SK-N-SH (cell line): ENCODE measurements around the gene WFDC6. TPM values are rescaled to one million over a fixed set of nuclear protein-coding genes. Genes with fewer than 3 reads are reported as not detected.
A peak's percentile ranks its signal among the peaks of the same experiment; 100 is the strongest.

ENCODE experiments used
- CTCF ChIA-PET: fragments of 300-600, 350-600 bp; formaldehyde crosslinking; extraction: SDS; loops from one replicate; lab custom pipeline; 2021; lab: Yijun Ruan, JAX
- POLR2A ChIA-PET: fragments of 350-600 bp; sonication (Branson Sonifier 250); formaldehyde crosslinking; extraction: SDS; loops from one replicate; lab custom pipeline; 2020; ENCODE audit warnings: antibody characterized with exemption, inconsistent platforms; lab: Yijun Ruan, JAX
- DNase-seq: peaks from one replicate; pipeline ENCODE4 v3.0.0; 2012
- H2AFZ ChIP-seq: fragments of 200-600 bp; sonication (generic); 2 replicates; pipeline ENCODE4 v1.8.1; 2016; ENCODE audit warnings: antibody characterized with exemption, mild to moderate bottlenecking, low read depth
- H3F3A ChIP-seq: fragments of 200-600 bp; sonication (generic); replicated peaks from 2 replicates; pipeline ENCODE3; 2016; ENCODE audit warnings: antibody characterized with exemption, mild to moderate bottlenecking; ENCODE audit not compliant: insufficient read depth
- H3K27ac ChIP-seq, 2 experiments: fragments of 200-500 bp in 1 of 2; fragments of 200-600 bp in 1 of 2; sonication (Bioruptor generic) in 1 of 2; sonication (generic), shearing (Covaris generic) in 1 of 2; 2 replicates each; pipeline versions ENCODE4 v1.5.1 to v1.6.1; 2014 to 2016; ENCODE audit warnings: low read depth in 2 of 2, inconsistent platforms in 1 of 2, low read length in 1 of 2, mild to moderate bottlenecking in 1 of 2, mixed read lengths in 1 of 2
- H3K27me3 ChIP-seq: fragments of 200-600 bp; sonication (generic), shearing (Covaris generic); 2 replicates; pipeline ENCODE4 v1.6.1; 2016; ENCODE audit warnings: mixed run types; ENCODE audit not compliant: insufficient read depth
- H3K36me3 ChIP-seq, 2 experiments: fragments of 200-500 bp in 1 of 2; fragments of 200-600 bp in 1 of 2; sonication (Bioruptor generic) in 1 of 2; sonication (generic) in 1 of 2; replicated peaks in 1 of 2; 2 replicates each; pipeline versions ENCODE3 to v1.5.1; 2014 to 2016; ENCODE audit warnings: low read length in 1 of 2, mild to moderate bottlenecking in 1 of 2; ENCODE audit not compliant: insufficient read depth in 2 of 2, control insufficient read depth in 1 of 2
- H3K4me1 ChIP-seq, 2 experiments: fragments of 200-500 bp in 1 of 2; fragments of 200-600 bp in 1 of 2; sonication (Bioruptor generic) in 1 of 2; sonication (generic), shearing (Covaris generic) in 1 of 2; 2 replicates each; pipeline versions ENCODE4 v1.5.1 to v1.6.1; 2014 to 2016; ENCODE audit warnings: low read depth in 1 of 2, low read length in 1 of 2, mixed run types in 1 of 2; ENCODE audit not compliant: insufficient read depth in 2 of 2, control insufficient read depth in 1 of 2
- H3K4me2 ChIP-seq: fragments of 200-600 bp; sonication (generic), shearing (Covaris generic); 2 replicates; pipeline ENCODE4 v1.6.1; 2017; ENCODE audit warnings: mixed run types
- H3K4me3 ChIP-seq, 2 experiments: fragments of 200-500 bp in 1 of 2; fragments of 200-600 bp in 1 of 2; sonication (Bioruptor generic) in 1 of 2; sonication (generic), shearing (Covaris generic) in 1 of 2; 2 replicates each; pipeline versions ENCODE4 v1.5.1 to v1.8.1; 2014 to 2016; ENCODE audit warnings: low read depth in 2 of 2, inconsistent platforms in 1 of 2, low read length in 1 of 2, mild to moderate bottlenecking in 1 of 2, mixed read lengths in 1 of 2, moderate library complexity in 1 of 2
- H3K79me2 ChIP-seq: fragments of 200-600 bp; sonication (generic); 2 replicates; pipeline ENCODE4 v1.8.1; 2017; ENCODE audit warnings: mild to moderate bottlenecking; ENCODE audit not compliant: insufficient read depth
- H3K9ac ChIP-seq: fragments of 200-600 bp; sonication (generic); 2 replicates; pipeline ENCODE4 v1.6.1; 2017; ENCODE audit warnings: mixed run types
- H3K9me2 ChIP-seq: fragments of 200-600 bp; sonication (generic); 2 replicates; pipeline ENCODE4 v1.6.1; 2017; ENCODE audit warnings: mixed run types
- H3K9me3 ChIP-seq: fragments of 200-600 bp; sonication (generic); 2 replicates; pipeline ENCODE4 v1.6.1; 2017; ENCODE audit warnings: mixed run types, mild to moderate bottlenecking, moderate library complexity
- H4K20me1 ChIP-seq: fragments of 200-600 bp; sonication (generic); 2 replicates; pipeline ENCODE4 v1.6.1; 2017; ENCODE audit warnings: mild to moderate bottlenecking, mixed run types; ENCODE audit not compliant: insufficient read depth
- EP300 ChIP-seq, 2 experiments: IDR thresholded peaks; 2 replicates each; pipeline versions ENCODE4 v1.4.0 to v1.6.1; 2012; ENCODE audit warnings: borderline replicate concordance in 1 of 2, low read depth in 1 of 2, low read length in 1 of 2
- GABPA ChIP-seq: IDR thresholded peaks from 2 replicates; pipeline ENCODE4 v1.4.0; 2012; ENCODE audit warnings: low read depth, mild to moderate bottlenecking
- GATA2 ChIP-seq: sonication (generic); formaldehyde crosslinking; IDR thresholded peaks from 2 replicates; pipeline ENCODE4 v1.5.0; 2020; ENCODE audit warnings: mild to moderate bottlenecking, missing genetic modification reagents
- IRF3 ChIP-seq: fragments of 150-350 bp; IDR thresholded peaks from 2 replicates; pipeline ENCODE4 v1.6.1; 2016; ENCODE audit warnings: mild to moderate bottlenecking, low read depth, low read length
- JUND ChIP-seq: IDR thresholded peaks from 2 replicates; pipeline ENCODE4 v1.4.0; 2012
- MAX ChIP-seq: IDR thresholded peaks from 2 replicates; pipeline ENCODE4 v1.4.0; 2012; ENCODE audit warnings: low read depth
- MEF2A ChIP-seq: IDR thresholded peaks from 2 replicates; pipeline ENCODE4 v1.4.0; 2012; ENCODE audit warnings: low read depth, borderline replicate concordance
- NFIC ChIP-seq: IDR thresholded peaks from 2 replicates; pipeline ENCODE4 v1.4.0; 2012; ENCODE audit warnings: borderline replicate concordance
- RCOR1 ChIP-seq: fragments of 150-350 bp; IDR thresholded peaks from 2 replicates; pipeline ENCODE4 v1.6.1; 2017; ENCODE audit warnings: antibody characterized with exemption, low read length
- REST ChIP-seq: IDR thresholded peaks from 2 replicates; pipeline ENCODE4 v1.6.1; 2012; ENCODE audit warnings: mild to moderate bottlenecking, low read depth, low read length, moderate library complexity
- RXRA ChIP-seq: IDR thresholded peaks from 2 replicates; pipeline ENCODE4 v1.4.0; 2012; ENCODE audit warnings: low read depth, mild to moderate bottlenecking, borderline replicate concordance
- TAF1 ChIP-seq: IDR thresholded peaks from 2 replicates; pipeline ENCODE4 v1.6.1; 2012; ENCODE audit warnings: low read depth, mild to moderate bottlenecking, low read length, moderate library complexity, borderline replicate concordance
- TEAD4 ChIP-seq: IDR thresholded peaks from 2 replicates; pipeline ENCODE4 v1.4.0; 2012; ENCODE audit warnings: mild to moderate bottlenecking, borderline replicate concordance; ENCODE audit not compliant: insufficient read depth
- USF2 ChIP-seq: fragments of 150-350 bp; IDR thresholded peaks from 2 replicates; pipeline ENCODE4 v1.6.1; 2017; ENCODE audit warnings: antibody characterized with exemption, low read length, low read depth, borderline replicate concordance
- YY1 ChIP-seq: IDR thresholded peaks from 2 replicates; pipeline ENCODE4 v1.4.0; 2012; ENCODE audit warnings: low read depth, mild to moderate bottlenecking
- WGBS: methylation state at CpG from one replicate; pipeline ENCODE4 v1.1.6; 2017; ENCODE audit warnings: low lambda C conversion rate; 5-methylcytosine and 5-hydroxymethylcytosine counted together
- polyA plus RNA-seq, 3 experiments: library from polyadenylated mRNA; depleted of rRNA; stranded (reverse); fragments of >200 nt; gene quantifications; 2 replicates each; pipeline ENCODE4 v1.2.3, GENCODE V29; 2012

The WFDC6 gene
- polyA plus RNA-seq, 1 of the 3 experiments (the other 2 are of a cell fraction), result not detected

GRCh38 chr20:45515147-45515913 is 24.0 kb downstream of the WFDC6 start, which contains the start of gene SPINT3:
SPINT3 (minus strand) TSS chr20:45515622; CDS start chr20:45515608, 14 bp downstream.
- Histone ChIP-seq H3K4me1 (no peaks in the 10 kb centered on the region), H2AFZ (no peak within 1 kb of the TSS), H4K20me1 (no peaks in the 10 kb centered on the region), H3K4me3 (no peak within 1 kb of the TSS), H3K79me2 (no peaks in the 10 kb centered on the region), H3K4me2 (no peak within 1 kb of the TSS), H3K27me3 (no peaks in the 10 kb centered on the region; the same call in none of the 2 replicates), H3K9me3 (no peaks in the 10 kb centered on the region), H3K9me2 (no peaks in the 10 kb centered on the region), H3K9ac (no peak within 1 kb of the TSS), H3F3A (no peaks in the 10 kb centered on the region), H3K27ac (no peak within 1 kb of the TSS), H3K36me3 (no peaks in the 10 kb centered on the region)
- peak; percentile 86 for TF ChIP-seq REST
- TF ChIP-seq JUND, result no peak
- POLR2A ChIA-PET, result no interaction called here
- DNase-seq, result no peak
- WGBS, result 5% methylated on average over 5 of the region's 5 CpGs
- CTCF ChIA-PET, result interaction anchor here (0.6 kb wide), 1 partner anchor 23 kb away, joined by 4 read pairs; no protein-coding TSS in a partner anchor

GRCh38 chr20:45510242-45510862 is 28.9 kb downstream of the WFDC6 start:
- no peaks in the 10 kb centered on the region; the same call in none of the 2 replicates for H3K27me3 ChIP-seq
- H2AFZ ChIP-seq, result no peak overlapping the region
- no peaks in the 10 kb centered on the region for H3K9me2 ChIP-seq
- H3K4me1 ChIP-seq, result no peaks in the 10 kb centered on the region
- 2% methylated on average over 5 of the region's 5 CpGs for WGBS
- CTCF ChIA-PET, result interaction anchor here (1.4 kb wide), 1 partner anchor 45 kb away, joined by 3 read pairs; no protein-coding TSS in a partner anchor
- H3K4me2 ChIP-seq, result no peak overlapping the region
- no peak overlapping the region for H3K9ac ChIP-seq
- TF ChIP-seq EP300 (IDR thresholded peaks at IDR 0.05; ENCODE audit: borderline replicate concordance in 1 of 2, low read depth in 1 of 2, low read length in 1 of 2) (no peak), GATA2 (CRISPR knock-in tag) (no peak), MEF2A (no peak), GABPA (no peak), YY1 (no peak), IRF3 (no peak), RCOR1 (no peak), RXRA (no peak), TEAD4 (no peak), MAX (no peak), TAF1 (no peak), USF2 (no peak), NFIC (no peak)
- H3K4me3 ChIP-seq, result no peak overlapping the region
- POLR2A ChIA-PET, result no interaction called here
- H3K36me3 ChIP-seq, result no peaks in the 10 kb centered on the region
- H3K27ac ChIP-seq, result no peak overlapping the region
- no peaks in the 10 kb centered on the region for H4K20me1 ChIP-seq
- H3K79me2 ChIP-seq, result no peaks in the 10 kb centered on the region
- H3F3A ChIP-seq, result peaks cover 6% of the 10 kb centered on the region
- no peaks in the 10 kb centered on the region for H3K9me3 ChIP-seq
- no peak for DNase-seq
